Effector memory CD4-positive, alpha-beta T cell (primary cell): ENCODE results near the gene CSDE1.

Experiments
- DNase-seq, 3 donors: peaks; one replicate each; pipeline ENCODE4 v3.0.0-alpha.2; 2020
- H3K27ac ChIP-seq: 2 replicates; pipeline ENCODE4 v1.7.0; 2013; ENCODE audit warnings: mild to moderate bottlenecking, low read length, moderate library complexity; ENCODE audit not compliant: insufficient read depth, poor library complexity, severe bottlenecking
- H3K27me3 ChIP-seq: replicated peaks from 2 replicates; pipeline ENCODE4 v1.7.0; 2013; ENCODE audit warnings: mild to moderate bottlenecking, low read length; ENCODE audit not compliant: insufficient read depth, control insufficient read depth, poor library complexity, severe bottlenecking
- H3K36me3 ChIP-seq: 2 replicates; pipeline ENCODE4 v1.7.0; 2013; ENCODE audit warnings: mild to moderate bottlenecking, low read length, moderate library complexity; ENCODE audit not compliant: control insufficient read depth, insufficient read depth
- H3K4me1 ChIP-seq: 2 replicates; pipeline ENCODE4 v1.7.0; 2013; ENCODE audit warnings: low read length, mild to moderate bottlenecking; ENCODE audit not compliant: control insufficient read depth, insufficient read depth, poor library complexity, severe bottlenecking
- H3K4me3 ChIP-seq: 2 replicates; pipeline ENCODE4 v1.7.0; 2013; ENCODE audit warnings: low read length, low read depth, mild to moderate bottlenecking; ENCODE audit not compliant: insufficient read depth, poor library complexity, severe bottlenecking
- H3K9me3 ChIP-seq: 2 replicates; pipeline ENCODE4 v1.7.0; 2013; ENCODE audit warnings: mild to moderate bottlenecking, low read length, moderate library complexity; ENCODE audit not compliant: control insufficient read depth

CSDE1 gene

GRCh38 chr1:114690148-114690547, 67.6 kb downstream of the CSDE1 start:
- H3K36me3 ChIP-seq = no peaks in the 10 kb centered on the region
- H3K27ac ChIP-seq = no peak overlapping the region
- no peak for DNase-seq
- no peaks in the 10 kb centered on the region for H3K9me3 ChIP-seq
- no peaks in the 10 kb centered on the region for H3K4me1 ChIP-seq
- H3K4me3 ChIP-seq = no peak overlapping the region
- no peaks in the 10 kb centered on the region for H3K27me3 ChIP-seq

DNA sequence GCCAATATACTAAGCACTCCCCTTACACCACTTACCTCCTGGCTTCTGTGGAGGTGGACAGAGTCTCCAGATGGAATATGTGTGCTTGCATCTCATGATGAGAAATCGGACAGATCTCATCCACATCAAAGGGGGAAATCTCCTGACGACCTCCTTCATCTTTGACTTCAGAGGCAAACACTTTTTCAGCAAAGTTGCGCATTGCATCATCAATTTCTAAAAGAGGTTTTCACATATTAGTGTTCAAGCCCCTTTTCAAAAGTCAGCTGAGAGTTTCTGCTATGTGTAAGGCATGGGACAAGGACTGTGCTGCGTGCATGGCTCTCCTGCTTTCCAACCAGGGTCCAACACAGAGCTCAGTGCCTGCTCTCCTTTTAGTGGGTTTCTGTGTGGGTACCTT, 69.3 kb downstream of the CSDE1 start:
- Histone ChIP-seq H3K4me3 (no peak overlapping the region), H3K27me3 (no peaks in the 10 kb centered on the region), H3K36me3 (no peaks in the 10 kb centered on the region), H3K4me1 (no peaks in the 10 kb centered on the region), H3K9me3 (no peaks in the 10 kb centered on the region), H3K27ac (no peak overlapping the region)
- no peak for DNase-seq

DNA sequence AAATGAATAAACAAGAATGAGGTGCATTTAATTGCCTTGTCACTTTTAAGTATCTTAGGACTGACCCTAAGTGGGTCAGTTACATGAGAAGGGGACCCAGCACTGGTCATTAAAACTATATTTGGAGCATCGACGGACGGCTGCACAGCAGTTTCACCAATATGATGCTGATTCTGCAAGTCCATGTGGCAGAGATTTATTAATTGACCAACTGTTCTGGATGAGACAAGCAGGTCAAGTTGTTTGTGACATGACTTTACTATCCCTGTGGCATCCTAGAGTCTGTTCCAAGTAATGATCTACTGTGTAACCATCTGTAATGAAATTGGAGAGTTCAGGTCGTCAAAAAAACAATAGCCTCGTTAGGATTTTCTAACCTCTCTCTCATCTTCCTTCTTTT, 71.9 kb downstream of the CSDE1 start:
- no peaks in the 10 kb centered on the region for H3K9me3 ChIP-seq
- H3K27me3 ChIP-seq = no peaks in the 10 kb centered on the region
- no peak for DNase-seq
- no peaks in the 10 kb centered on the region for H3K36me3 ChIP-seq
- H3K4me3 ChIP-seq = no peak overlapping the region
- H3K4me1 ChIP-seq = no peaks in the 10 kb centered on the region
- H3K27ac ChIP-seq = no peak overlapping the region

GRCh38 chr1:114677691-114678090, 80.1 kb downstream of the CSDE1 start:
- Histone ChIP-seq H3K36me3 (no peaks in the 10 kb centered on the region), H3K9me3 (no peaks in the 10 kb centered on the region), H3K27me3 (no peaks in the 10 kb centered on the region), H3K4me3 (no peak overlapping the region), H3K4me1 (no peaks in the 10 kb centered on the region), H3K27ac (no peak overlapping the region)
- no peak for DNase-seq

DNA sequence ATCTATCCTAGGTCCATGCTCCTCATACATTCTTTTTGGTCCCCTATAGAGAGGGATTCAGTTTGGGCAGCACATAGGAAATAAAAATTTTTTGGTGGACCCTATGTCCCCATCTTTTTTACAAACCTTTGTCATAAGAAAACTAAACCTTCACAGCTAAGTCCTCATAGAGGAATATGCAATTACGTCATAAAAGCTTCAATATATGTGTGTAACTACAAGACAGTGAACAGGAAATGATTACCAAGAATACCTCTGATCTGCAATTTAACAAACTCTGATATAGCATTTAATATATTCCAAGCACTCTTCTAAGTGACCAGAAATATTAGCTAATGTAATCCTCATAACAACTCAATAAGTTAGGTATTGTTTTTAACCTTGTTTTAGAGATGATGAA, 81.7 kb downstream of the CSDE1 start:
- no peaks in the 10 kb centered on the region for H3K9me3 ChIP-seq
- H3K36me3 ChIP-seq = no peaks in the 10 kb centered on the region
- no peak for DNase-seq
- H3K27me3 ChIP-seq = no peaks in the 10 kb centered on the region
- no peaks in the 10 kb centered on the region for H3K4me1 ChIP-seq
- H3K27ac ChIP-seq = no peak overlapping the region
- H3K4me3 ChIP-seq = no peak overlapping the region

- Histone ChIP-seq H3K27me3 (no peaks in the 10 kb centered on the region), H3K36me3 (no peaks in the 10 kb centered on the region), H3K27ac (no peak overlapping the region), H3K4me1 (peaks cover 4% of the 10 kb centered on the region), H3K4me3 (no peak overlapping the region), H3K9me3 (no peaks in the 10 kb centered on the region)
- DNase-seq = no peak
These were observed 85.9 kb downstream of the CSDE1 start for GRCh38 chr1:114671939-114672275.

DNA sequence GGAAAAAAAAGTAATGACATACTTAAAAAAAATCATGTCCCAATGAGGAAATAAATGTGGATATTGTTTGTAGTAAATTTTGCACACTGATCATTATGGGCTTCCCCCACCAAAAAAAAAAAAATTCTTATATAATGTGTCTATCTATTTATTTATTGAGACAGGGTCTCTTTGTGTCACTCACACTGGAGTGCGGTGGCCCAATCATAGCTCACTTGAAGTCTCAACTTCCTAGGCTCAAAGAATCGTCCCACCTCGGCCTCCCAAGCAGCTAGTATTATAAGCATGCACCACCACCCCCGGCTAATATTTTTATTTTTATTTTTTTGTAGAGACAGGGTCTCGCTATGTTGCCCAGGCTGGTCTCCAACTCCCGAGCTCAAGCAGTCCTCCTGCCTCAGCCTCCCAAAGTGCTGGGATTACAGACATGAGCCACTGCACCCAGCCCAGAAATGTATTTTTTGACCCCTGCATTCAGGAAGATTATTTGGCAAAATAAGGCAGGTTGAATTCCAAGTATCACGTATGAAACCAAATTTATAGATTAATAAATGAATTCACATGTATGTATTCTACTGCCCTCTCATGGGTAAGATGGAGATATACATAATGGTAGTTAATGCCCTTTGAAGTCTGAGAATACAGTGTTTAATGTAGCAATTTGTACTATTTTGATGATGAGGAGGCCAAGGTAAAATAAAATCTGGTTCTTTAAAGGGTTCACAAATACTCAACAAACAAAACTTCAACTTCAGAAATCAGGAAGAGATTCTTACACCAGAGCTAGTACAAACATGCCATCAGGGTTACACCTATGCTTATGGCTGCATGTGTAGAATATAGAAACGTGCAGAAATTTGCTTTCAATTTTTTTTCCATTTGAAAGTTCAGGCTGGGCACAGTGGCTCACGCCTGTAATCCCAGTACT, 86.5 kb downstream of the CSDE1 start:
- H3K36me3 ChIP-seq = no peaks in the 10 kb centered on the region
- H3K27me3 ChIP-seq = no peaks in the 10 kb centered on the region
- H3K9me3 ChIP-seq = no peaks in the 10 kb centered on the region
- peaks cover 4% of the 10 kb centered on the region for H3K4me1 ChIP-seq
- DNase-seq = no peak
- no peak overlapping the region for H3K4me3 ChIP-seq
- H3K27ac ChIP-seq = no peak overlapping the region

GRCh38 chr1:114670083-114671010, 87.4 kb downstream of the CSDE1 start:
- peak; percentile 76 to 82 (median 77) for DNase-seq
- H3K27me3 ChIP-seq = no peaks in the 10 kb centered on the region
- peak overlapping the region; percentile 22 for H3K27ac ChIP-seq

DNA sequence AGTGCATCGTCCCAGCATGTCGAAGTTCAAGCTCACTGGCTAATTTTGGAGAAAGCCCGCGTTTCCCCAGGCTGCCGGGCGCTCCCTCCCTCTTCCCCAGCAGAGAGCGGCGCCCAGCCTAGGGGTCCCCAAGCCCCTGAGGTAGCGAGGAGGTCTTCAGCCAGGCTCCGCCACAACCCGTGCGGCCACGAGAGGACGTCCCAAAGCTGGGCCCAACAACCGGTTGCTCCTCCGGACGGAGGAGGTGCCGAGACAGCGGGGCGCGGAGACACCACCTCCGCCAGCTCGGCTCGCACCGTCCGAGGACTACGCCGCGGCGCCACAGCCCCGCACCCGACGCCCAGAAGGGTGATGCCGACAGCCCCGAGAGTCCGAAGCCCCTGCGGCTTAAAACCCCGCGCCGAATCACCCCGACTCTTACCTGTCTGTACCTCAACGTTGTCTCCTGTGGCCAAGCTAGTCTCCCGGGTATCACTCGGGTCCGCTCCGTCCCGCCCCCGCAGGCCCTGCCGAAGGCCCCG, 88.2 kb downstream of the CSDE1 start, which contains the start of gene DENND2C:
Gene DENND2C (minus strand): TSS at position 488 of the 521 bp plus-strand sequence. CDS start 44,065 bp downstream, outside the sequence.
- no peaks in the 10 kb centered on the region for H3K36me3 ChIP-seq
- H3K27me3 ChIP-seq = no peaks in the 10 kb centered on the region
- H3K9me3 ChIP-seq = no peaks in the 10 kb centered on the region
- H3K4me1 ChIP-seq = peaks cover 4% of the 10 kb centered on the region
- peak within 1 kb of the TSS; percentile 22 for H3K27ac ChIP-seq
- H3K4me3 ChIP-seq = peak within 1 kb of the TSS; percentile 81
- DNase-seq = no peak

More at GRCh38 chr1:114670083-114671010, 87.4 kb downstream of the CSDE1 start:
- Histone ChIP-seq H3K4me3 (peak overlapping the region; percentile 81), H3K36me3 (no peaks in the 10 kb centered on the region), H3K4me1 (peaks cover 4% of the 10 kb centered on the region), H3K9me3 (no peaks in the 10 kb centered on the region)
